ENCODE data around the gene IRAK1.

The IRAK1 gene

DNA sequence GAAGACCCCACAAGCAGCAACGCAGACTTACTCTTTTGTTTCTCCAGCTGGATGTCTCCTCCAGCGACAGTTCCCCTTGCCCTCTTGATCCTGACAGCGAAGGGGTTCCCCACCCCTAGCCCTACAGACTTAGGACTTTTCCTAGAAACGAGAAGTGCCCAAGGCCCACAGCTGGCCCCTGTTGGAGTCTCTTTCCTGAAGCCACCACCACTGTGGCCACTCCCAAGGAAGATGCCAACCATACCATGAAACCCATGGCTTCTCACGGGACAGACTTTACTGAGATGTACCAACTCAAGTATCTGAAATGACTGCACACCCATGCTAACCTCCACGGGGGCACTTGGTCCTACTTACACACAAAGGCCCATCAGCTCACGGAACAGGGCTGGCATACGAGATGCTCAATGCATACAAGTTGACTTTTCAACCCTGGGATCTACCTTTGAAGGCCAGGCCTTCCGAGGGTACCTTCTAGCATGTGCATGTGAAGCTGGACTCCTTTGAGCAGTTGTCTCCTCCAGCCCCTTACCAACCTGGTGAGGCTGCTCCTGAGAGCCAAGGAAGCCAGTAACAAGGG lies 924 bp upstream of the IRAK1 start:
- peaks cover 0 to 4% of the 10 kb centered on the region in 2 donors for H3K27me3 Mint-ChIP-seq
- ATAC-seq (replicated peaks): peak; percentile 8 to 13
- H3K9me3 Mint-ChIP-seq: no peaks in the 10 kb centered on the region
- peak overlapping the region; percentile 97 for H3K27ac Mint-ChIP-seq
- H3K4me1 Mint-ChIP-seq: peaks cover 16 to 33% of the 10 kb centered on the region in 2 donors
- peak overlapping the region; percentile 87 to 90 for H3K4me3 Mint-ChIP-seq
- peaks cover 16 to 17% of the 10 kb centered on the region in 2 donors for H3K36me3 Mint-ChIP-seq
- DNase-seq: no peak

DNA sequence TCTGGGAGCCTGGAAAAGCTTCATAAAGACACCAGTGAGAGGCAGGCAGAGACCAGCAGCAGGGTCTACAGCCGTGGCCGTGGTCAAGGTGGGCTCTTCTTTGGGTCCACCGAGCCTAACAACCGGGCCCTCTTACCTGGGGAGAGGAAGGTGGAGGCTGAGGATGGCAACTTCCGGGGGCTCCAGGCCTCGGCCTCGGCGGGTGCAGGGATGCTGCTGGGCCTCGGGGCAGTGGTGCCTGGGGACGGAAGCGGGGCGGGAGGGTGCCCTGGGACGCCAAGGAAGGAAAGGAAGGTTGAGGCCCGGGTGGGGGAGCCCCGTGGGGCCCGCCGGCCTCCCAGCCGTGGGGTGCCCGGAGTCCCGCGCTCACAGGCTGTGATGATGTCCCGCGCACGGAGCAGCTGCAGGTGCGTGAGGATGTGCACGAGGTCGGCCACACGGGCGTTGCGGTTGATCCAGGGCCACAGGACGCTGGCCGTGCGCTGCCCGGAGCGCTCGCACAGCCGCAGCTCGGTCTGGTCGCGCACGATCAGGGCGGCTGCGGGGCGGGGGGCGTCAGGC lies 561 bp downstream of the IRAK1 start:
- Mint-ChIP-seq H3K36me3 (peaks cover 17 to 26% of the 10 kb centered on the region in 2 donors), H3K9me3 (no peaks in the 10 kb centered on the region), H3K27ac (peak overlapping the region; percentile 95), H3K4me1 (peaks cover 26 to 46% of the 10 kb centered on the region in 2 donors), H3K27me3 (peaks cover 0 to 4% of the 10 kb centered on the region in 2 donors), H3K4me3 (peak overlapping the region; percentile 86 to 89)
- ATAC-seq (replicated peaks) (peak; percentile 24 to 27), DNase-seq (no peak)

DNA sequence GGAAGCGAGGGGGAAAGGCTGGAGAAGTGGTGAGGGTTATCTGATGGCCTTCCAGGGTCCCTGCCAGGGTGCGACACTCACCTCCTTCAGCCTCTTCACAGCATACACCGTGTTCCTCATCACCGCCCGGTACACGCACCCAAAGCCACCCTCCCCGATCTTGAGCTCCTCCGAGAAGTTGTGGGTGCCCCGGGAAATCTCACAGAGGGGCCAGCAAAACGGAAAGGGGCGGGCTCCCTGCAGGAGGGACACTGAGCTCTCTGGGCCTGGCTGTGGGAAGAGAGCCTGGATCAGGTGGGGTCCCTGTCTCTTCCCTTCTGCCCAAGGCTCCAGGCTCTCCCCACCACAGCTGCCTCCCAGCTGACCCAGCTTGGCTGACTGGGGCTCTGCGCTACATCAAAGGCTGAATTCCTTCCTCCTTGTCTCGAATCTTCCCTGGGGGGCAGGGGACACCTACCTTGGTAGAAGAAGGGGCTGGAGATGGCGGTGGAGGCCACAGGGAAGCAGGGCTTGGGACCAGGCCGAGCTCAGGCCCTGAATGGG lies 1.1 kb downstream of the IRAK1 start:
- peaks cover 28 to 48% of the 10 kb centered on the region in 2 donors for H3K4me1 Mint-ChIP-seq
- peaks cover 0 to 4% of the 10 kb centered on the region in 2 donors for H3K27me3 Mint-ChIP-seq
- H3K36me3 Mint-ChIP-seq: peaks cover 17 to 28% of the 10 kb centered on the region in 2 donors
- H3K27ac Mint-ChIP-seq: peak overlapping the region; percentile 95
- peak overlapping the region; percentile 86 to 89 for H3K4me3 Mint-ChIP-seq
- no peaks in the 10 kb centered on the region for H3K9me3 Mint-ChIP-seq
- ATAC-seq (replicated peaks) (no peak), DNase-seq (no peak)

DNA sequence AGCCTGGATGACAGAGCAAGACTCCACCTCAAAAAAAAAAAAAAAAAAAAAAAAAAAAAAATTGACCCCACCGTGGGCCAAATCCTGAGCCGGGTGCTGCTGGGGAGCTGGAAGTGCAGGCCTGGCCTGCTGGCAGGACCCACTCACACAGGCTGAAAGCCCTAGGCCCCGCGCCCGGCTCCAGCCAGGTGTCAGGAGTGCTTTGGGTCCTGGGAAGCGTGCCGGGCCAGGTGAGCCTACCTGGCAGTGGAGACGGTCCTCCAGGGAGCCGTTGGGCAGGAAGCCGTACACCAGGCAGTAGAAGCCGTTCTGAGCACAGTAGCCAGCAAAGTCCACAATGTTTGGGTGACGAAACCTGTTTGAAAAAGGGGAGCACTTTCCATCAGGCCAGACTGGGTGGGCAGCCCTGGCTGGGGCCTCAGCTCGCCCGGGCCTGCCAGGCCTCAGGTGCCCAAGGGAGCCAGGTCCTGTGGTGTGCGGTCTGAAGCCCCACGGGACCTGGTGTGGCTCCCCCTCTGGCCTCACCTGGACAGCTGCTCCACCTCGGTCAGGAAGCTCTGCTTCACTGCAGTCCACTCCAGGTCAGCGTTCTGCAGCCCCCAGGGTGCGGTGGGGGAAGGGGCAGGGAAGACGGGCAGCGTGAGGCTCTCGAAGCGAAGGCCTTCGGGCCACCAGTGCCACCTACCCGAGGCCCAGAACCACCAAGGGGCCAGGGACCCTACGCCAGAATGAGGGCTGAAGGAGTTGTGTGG lies 1.8 kb downstream of the IRAK1 start:
- Mint-ChIP-seq H3K27ac (peak overlapping the region; percentile 69), H3K4me1 (peaks cover 26 to 46% of the 10 kb centered on the region in 2 donors), H3K4me3 (peak overlapping the region; percentile 86 to 89), H3K36me3 (peaks cover 15 to 30% of the 10 kb centered on the region in 2 donors), H3K9me3 (no peaks in the 10 kb centered on the region), H3K27me3 (peaks cover 0 to 4% of the 10 kb centered on the region in 2 donors)
- DNase-seq (no peak), ATAC-seq (replicated peaks) (no peak)

DNA sequence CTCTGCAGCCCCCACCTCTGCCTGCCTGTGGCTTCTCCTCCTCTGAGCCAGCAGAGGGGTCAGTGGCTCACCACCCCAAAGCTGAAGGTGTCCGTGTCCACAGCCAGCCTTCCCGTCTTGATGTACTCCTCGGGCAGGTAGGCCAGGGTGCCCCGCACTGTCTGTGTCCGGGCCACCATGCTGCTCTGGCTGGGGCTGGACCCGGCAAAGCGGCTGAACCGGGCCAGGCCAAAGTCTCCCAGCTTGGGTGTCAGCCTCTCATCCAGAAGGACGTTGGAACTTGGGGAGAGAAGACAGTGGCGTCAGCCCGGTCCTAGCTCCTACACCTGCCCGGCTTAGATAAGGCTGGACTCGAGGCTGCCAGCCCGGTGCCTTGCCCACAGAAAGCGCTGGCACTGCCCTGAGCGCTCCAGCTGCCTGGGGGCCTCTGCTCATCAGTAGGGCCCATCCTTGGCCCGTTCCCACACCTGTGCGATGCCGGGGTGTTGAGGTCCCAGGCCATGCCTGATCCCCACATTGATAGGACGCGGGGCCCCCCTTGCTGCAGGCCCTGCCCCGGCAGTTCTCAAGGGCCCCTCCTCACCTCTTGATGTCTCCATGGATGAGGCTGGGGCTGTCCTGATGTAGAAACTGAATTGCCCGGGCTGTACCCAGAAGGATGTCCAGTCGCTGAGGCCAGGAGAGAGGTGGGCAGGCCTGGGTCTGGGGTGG lies 3.2 kb downstream of the IRAK1 start:
- Mint-ChIP-seq H3K27ac (peak overlapping the region; percentile 76), H3K4me3 (no peak overlapping the region), H3K9me3 (no peaks in the 10 kb centered on the region), H3K4me1 (peaks cover 23 to 51% of the 10 kb centered on the region in 2 donors), H3K27me3 (peaks cover 0 to 4% of the 10 kb centered on the region in 2 donors), H3K36me3 (peaks cover 15 to 34% of the 10 kb centered on the region in 2 donors)
- no peak for ATAC-seq (replicated peaks)
- no peak for DNase-seq

DNA sequence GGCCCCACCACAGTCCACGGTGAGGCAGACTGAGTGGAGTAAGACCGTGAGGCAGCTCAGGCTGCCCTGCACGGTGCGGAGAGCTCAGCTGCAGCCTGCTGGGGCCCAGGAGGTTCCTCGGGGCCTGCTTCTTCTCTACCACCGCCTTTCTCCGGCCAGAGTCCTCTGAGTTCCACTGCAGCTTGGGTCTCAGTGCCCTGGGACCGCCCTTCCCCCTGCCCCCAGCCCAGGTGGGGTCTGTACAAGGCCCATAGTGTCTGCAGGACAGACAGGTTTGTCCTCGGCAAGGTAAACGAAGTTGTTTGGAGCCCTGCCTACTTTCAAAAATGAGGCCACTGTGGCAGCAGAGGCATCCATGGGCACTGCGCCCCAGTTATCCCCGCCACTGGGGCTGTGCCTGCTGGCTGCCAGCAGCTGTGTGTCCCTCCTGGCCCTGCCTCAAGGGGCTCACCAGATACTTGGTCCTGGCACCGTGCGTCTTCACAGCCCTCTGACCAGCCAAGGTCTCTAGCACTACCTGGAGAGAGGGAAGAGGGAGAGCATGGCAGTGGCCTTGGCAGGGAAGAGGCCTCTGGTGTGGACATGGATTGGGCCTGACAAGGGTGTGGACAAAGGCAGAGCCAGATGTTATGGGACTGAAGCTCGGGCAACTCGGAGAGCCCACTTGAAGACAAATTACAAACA lies 4.0 kb downstream of the IRAK1 start:
- Mint-ChIP-seq H3K36me3 (peaks cover 19 to 36% of the 10 kb centered on the region in 2 donors), H3K4me1 (peaks cover 19 to 43% of the 10 kb centered on the region in 2 donors), H3K27ac (peak overlapping the region; percentile 76), H3K4me3 (peak overlapping the region; percentile 39 to 53), H3K27me3 (peaks cover 0 to 4% of the 10 kb centered on the region in 2 donors), H3K9me3 (no peaks in the 10 kb centered on the region)
- ATAC-seq (replicated peaks): no peak
- DNase-seq: no peak

DNA sequence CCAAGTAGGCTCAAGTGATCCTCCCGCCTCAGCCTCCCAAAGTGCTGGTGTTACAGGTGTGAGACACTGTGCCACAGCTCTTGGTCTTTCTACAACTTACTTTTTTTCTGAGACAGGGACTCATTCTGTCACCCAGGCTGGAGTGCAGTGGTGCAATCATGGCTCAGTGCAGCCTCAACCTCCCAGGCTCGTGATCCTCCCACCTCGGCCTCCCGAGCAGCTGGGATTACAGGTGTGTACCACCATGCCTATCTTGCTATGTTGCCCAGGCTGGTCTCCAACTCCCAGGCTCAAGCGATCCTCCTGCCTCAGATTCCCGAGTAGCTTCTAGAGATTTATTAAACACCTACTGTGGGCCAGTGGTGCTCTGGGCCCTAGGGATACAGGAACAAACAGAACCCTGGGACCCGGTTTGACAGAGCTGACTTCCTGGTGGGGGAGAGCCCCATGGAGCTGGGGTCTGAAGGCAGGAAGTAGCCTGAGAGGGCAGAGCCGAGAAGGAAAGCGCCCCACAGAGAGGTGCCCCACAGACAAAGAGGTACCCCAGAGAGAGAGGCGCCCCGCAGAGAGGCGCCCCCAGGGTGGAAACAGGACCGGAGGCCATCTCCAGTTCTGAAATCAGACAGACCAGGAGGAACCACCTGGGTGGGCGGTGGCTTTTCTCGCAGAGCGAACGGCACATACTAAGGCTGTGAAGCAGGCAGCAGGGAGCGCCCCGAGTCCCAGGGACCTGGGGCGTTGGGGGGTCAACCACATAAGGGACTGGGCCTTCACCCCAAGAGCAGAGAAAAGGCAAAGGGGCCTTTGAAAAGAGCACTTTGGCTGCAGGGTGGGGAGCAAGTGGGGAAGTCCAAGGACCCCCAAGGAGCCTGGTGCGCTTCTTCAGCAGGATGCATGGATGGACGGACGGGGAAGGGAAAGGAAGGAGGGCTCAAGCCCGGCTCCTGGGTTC lies 5.0 kb downstream of the IRAK1 start:
- DNase-seq (no peak), ATAC-seq (replicated peaks) (no peak)
- Mint-ChIP-seq H3K36me3 (peaks cover 20 to 30% of the 10 kb centered on the region in 2 donors), H3K27ac (no peak overlapping the region), H3K27me3 (peaks cover 0 to 4% of the 10 kb centered on the region in 2 donors), H3K4me1 (peaks cover 19 to 38% of the 10 kb centered on the region in 2 donors), H3K9me3 (no peaks in the 10 kb centered on the region), H3K4me3 (no peak overlapping the region)

DNA sequence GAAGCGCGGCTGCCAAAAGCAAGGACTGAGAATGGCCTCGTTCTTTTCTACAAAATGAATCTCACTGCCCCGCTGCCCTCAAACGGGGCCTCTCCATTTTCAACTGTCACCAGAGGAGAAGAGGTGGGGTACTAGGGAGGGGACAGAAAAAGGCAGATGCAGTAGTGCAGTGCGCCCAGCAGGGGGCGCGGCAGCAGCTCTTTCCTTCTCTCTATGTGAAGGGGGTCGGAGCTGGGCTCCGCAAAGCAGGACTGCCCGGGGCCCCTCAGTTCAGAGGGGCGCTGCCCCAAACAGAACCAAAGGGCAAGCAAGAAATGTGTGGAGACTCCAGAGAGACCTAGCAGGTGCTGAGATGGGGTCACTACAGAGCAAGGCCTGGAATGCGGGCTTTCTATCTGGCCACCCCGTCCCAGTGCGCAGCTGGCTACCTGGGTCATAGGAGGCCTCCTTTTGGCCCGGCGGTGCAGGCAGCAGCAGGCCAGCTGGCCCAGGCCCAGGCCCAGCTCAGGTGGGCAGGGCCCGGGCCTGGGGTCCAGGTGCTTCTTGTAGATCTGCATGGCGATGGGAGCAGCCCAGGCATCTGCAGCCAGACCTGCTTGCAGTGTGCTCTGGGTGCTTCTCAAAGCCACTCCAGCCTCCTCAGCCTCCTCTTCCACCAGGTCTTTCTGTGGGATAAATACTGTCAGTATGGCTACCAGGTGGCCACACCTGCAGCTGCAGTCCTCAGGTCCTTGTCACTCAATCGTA lies 5.9 kb downstream of the IRAK1 start:
- no peaks in the 10 kb centered on the region for H3K9me3 Mint-ChIP-seq
- H3K4me1 Mint-ChIP-seq: peaks cover 19 to 37% of the 10 kb centered on the region in 2 donors
- ATAC-seq (replicated peaks): peak; percentile 76 to 86
- H3K4me3 Mint-ChIP-seq: peak overlapping the region in 1 of 2 donors; percentile 19
- no peak for DNase-seq
- peaks cover 0 to 4% of the 10 kb centered on the region in 2 donors for H3K27me3 Mint-ChIP-seq
- H3K36me3 Mint-ChIP-seq: peaks cover 17 to 27% of the 10 kb centered on the region in 2 donors
- peak overlapping the region; percentile 67 for H3K27ac Mint-ChIP-seq

DNA sequence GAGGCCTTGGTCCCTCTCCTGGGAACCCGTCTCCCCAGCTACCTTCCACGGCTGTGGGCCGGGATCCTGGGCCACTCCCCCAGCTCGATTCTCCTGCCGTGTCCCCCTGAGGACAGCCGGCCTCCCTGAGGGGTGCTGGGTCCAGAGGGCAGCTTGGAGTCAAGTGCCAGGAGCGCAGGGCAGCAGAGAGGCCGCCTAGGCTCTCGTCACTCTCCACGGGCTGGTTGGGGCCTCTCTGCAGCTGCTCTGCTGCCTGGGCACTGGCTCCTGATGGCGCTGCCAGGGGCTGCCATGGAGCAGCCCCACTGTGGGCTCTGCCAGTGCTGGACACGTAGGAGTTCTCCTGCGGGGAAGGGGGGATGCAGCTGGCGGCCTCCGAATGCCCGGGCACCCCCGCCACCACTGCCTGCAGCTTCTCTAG lies 6.7 kb downstream of the IRAK1 start:
- DNase-seq (no peak), ATAC-seq (replicated peaks) (no peak)
- Mint-ChIP-seq H3K4me3 (no peak overlapping the region), H3K36me3 (peaks cover 11 to 27% of the 10 kb centered on the region in 2 donors), H3K27me3 (peaks cover 0 to 4% of the 10 kb centered on the region in 2 donors), H3K9me3 (no peaks in the 10 kb centered on the region), H3K4me1 (peaks cover 22 to 39% of the 10 kb centered on the region in 2 donors), H3K27ac (peak overlapping the region; percentile 67)

DNA sequence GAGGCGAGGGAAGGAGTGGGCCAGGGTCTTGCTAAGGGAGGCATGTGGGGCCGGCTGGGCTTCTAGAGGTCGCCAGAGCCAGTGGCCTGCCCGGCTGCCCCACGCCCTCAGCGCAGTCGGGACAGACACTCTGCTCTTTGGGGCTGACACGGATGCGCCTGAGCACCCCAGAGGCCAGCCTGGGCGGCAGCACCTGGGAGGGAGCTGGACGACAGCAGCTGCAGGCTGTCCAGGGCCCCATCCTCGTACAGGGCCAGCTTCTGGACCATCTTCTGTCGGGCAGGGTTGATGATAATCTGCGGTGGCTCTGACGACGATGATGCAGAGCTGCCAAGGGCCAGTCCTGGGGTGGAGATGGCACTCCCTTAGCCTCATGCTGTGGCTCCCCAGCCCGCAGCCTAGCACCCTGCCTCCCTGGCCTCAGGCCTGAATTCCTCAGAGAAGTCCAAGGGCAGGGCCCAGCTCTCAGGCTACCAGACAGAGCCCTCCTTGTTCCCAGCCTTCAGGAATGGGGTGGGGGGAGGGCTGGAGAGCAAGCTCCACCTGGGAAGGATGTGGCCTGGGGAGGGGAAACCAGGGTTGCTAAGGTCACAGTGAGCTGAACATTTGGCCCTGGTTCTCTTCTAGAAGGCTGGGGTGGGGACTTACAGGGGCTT lies 7.2 kb downstream of the IRAK1 start:
- no peak overlapping the region for H3K27ac Mint-ChIP-seq
- H3K4me1 Mint-ChIP-seq: peaks cover 27 to 45% of the 10 kb centered on the region in 2 donors
- DNase-seq: no peak
- peaks cover 10 to 27% of the 10 kb centered on the region in 2 donors for H3K36me3 Mint-ChIP-seq
- no peaks in the 10 kb centered on the region for H3K9me3 Mint-ChIP-seq
- no peak for ATAC-seq (replicated peaks)
- peaks cover 0 to 4% of the 10 kb centered on the region in 2 donors for H3K27me3 Mint-ChIP-seq
- H3K4me3 Mint-ChIP-seq: no peak overlapping the region

DNA sequence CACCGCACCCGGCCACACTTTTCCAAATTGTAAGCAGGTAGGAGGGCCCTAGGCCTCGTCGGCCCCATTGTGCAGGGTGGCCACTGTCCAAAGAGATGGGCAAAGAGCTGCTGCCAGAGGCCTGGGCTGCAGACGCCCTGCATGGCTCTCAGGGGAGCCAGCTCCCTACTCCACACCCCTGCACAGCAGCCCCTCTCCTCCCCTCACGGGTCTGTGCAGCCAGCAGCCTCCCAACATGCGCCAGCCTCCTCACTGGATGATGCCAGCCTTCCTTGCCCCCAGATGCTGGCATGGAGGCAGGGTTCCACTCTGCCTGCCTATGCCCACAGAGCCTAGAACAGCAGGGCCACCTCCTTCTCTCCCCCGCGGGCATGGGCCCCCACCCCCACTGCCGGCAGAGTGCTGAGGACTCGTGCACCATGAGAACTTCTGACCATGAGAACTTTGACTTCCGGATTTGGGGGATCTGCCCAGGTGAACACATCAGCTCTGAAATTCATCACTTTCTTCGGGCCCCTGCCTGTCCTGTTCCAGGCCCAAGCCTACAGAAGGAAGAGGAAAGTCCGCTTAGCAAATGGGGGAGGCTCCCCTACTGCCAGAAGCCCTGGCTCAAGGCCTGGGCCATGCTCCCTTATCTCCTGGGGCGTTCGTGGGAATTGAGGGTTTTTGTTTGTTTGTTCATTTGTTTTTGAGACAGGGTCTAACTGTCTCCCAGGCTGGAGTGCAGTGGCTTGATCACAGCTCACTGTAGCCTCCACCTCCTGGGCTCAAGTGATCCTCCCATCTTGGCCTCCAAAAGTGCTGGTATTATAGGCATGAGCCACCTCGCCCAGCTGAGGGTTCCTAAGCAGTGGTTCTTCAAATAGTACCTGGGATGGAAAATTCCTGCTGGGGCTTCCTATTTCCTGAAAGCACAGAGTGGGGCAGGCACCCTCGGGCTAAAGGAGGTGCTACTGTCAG lies 8.0 kb downstream of the IRAK1 start:
- Mint-ChIP-seq H3K36me3 (peaks cover 10 to 27% of the 10 kb centered on the region in 2 donors), H3K27ac (peak overlapping the region; percentile 47), H3K27me3 (peaks cover 0 to 4% of the 10 kb centered on the region in 2 donors), H3K4me1 (peaks cover 28 to 52% of the 10 kb centered on the region in 2 donors), H3K4me3 (peak overlapping the region in 1 of 2 donors; percentile 22), H3K9me3 (no peaks in the 10 kb centered on the region)
- ATAC-seq (replicated peaks) (no peak), DNase-seq (no peak)

All from stimulated activated naive B cell treated with anti-CD40 and anti-IgM and Interleukin-4, amounts not matched to agents 10 μg/mL and 1 μg/mL and 100 μg/mL, for 72 hours (primary cell).